Neural progenitor cell (in vitro differentiated cells): ENCODE results near the gene HOXC12. TPM values are rescaled to one million over a fixed set of nuclear protein-coding genes. Genes with fewer than 3 reads are reported as not detected.

Experiments
- DNase-seq: peaks from one replicate; pipeline ENCODE4 v3.0.0-alpha.2; 2016; ENCODE audit warnings: low spot score
- H2AFZ ChIP-seq: fragments of 200-600 bp; sonication (generic); replicated peaks from 2 replicates; pipeline ENCODE4 v1.6.1; 2016; ENCODE audit warnings: antibody characterized with exemption
- H3F3A ChIP-seq: fragments of 200-600 bp; sonication (generic); 2 replicates; pipeline ENCODE4 v1.6.1; 2016; ENCODE audit warnings: antibody characterized with exemption, low read depth
- H3K27ac ChIP-seq: fragments of 200-600 bp; sonication (generic); 2 replicates; pipeline ENCODE4 v1.5.1; 2016; ENCODE audit warnings: mild to moderate bottlenecking
- H3K27me3 ChIP-seq: fragments of 200-600 bp; sonication (generic); 2 replicates; pipeline ENCODE4 v1.6.1; 2016; ENCODE audit warnings: mild to moderate bottlenecking, moderate library complexity
- H3K36me3 ChIP-seq: fragments of 200-600 bp; sonication (generic); 2 replicates; pipeline ENCODE4 v1.5.1; 2016
- H3K4me1 ChIP-seq: fragments of 200-600 bp; sonication (generic); 2 replicates; pipeline ENCODE4 v1.6.1; 2016; ENCODE audit warnings: mixed run types
- H3K4me2 ChIP-seq: fragments of 200-600 bp; sonication (generic); 2 replicates; pipeline ENCODE4 v1.6.1; 2016
- H3K4me3 ChIP-seq: fragments of 200-600 bp; sonication (generic); 2 replicates; pipeline ENCODE4 v1.5.1; 2016
- H3K79me2 ChIP-seq: fragments of 200-600 bp; sonication (generic); 2 replicates; pipeline ENCODE4 v1.6.1; 2016; ENCODE audit warnings: low read depth
- H3K9ac ChIP-seq: fragments of 200-600 bp; sonication (generic); 2 replicates; pipeline ENCODE4 v1.6.1; 2016
- H3K9me3 ChIP-seq: fragments of 200-600 bp; sonication (generic); 2 replicates; pipeline ENCODE4 v1.5.1; 2016; ENCODE audit warnings: low read depth
- H4K20me1 ChIP-seq: fragments of 200-600 bp; sonication (generic); 2 replicates; pipeline ENCODE4 v1.6.1; 2016; ENCODE audit warnings: low read depth
- H3K27ac Mint-ChIP-seq: 3 replicates; pipeline ENCODE4 v1.8.0; 2021; ENCODE audit warnings: mixed read lengths
- H3K27me3 Mint-ChIP-seq: 2 replicates; pipeline ENCODE4 v1.8.0; 2022; ENCODE audit warnings: low read depth, mild to moderate bottlenecking, inconsistent platforms, moderate library complexity, mixed read lengths; ENCODE audit not compliant: insufficient read depth
- H3K36me3 Mint-ChIP-seq: 3 replicates; pipeline ENCODE4 v1.8.0; 2021; ENCODE audit warnings: mixed read lengths
- H3K4me1 Mint-ChIP-seq: 3 replicates; pipeline ENCODE4 v1.8.0; 2021; ENCODE audit warnings: mixed read lengths
- H3K4me3 Mint-ChIP-seq: 3 replicates; pipeline ENCODE4 v1.8.0; 2021; ENCODE audit warnings: mild to moderate bottlenecking, moderate library complexity, mixed read lengths
- H3K9me3 Mint-ChIP-seq: 3 replicates; pipeline ENCODE4 v1.8.0; 2020; ENCODE audit warnings: mixed read lengths
- CTCF ChIP-seq: fragments of 200-600 bp; sonication (generic); IDR thresholded peaks from 2 replicates; pipeline ENCODE4 v1.5.1; 2017; ENCODE audit warnings: antibody characterized with exemption, mild to moderate bottlenecking
- EZH2 ChIP-seq: fragments of 200-600 bp; sonication (generic); IDR thresholded peaks from 2 replicates; pipeline ENCODE4 v1.6.1; 2017; ENCODE audit warnings: antibody characterized with exemption, mild to moderate bottlenecking, moderate library complexity
- EZH2phosphoT487 ChIP-seq: fragments of 200-600 bp; sonication (generic); IDR thresholded peaks from 2 replicates; pipeline ENCODE4 v1.6.1; 2017; ENCODE audit warnings: antibody characterized with exemption
- total RNA-seq: library from RNA; depleted of rRNA; stranded (reverse); fragments of >200 nt; gene quantifications from 2 replicates; pipeline ENCODE4 v1.2.3, GENCODE V29; 2015; ENCODE audit warnings: low replicate concordance

The HOXC12 gene
- total RNA-seq, 1 donor from 2014 or later, result not detected

DNA sequence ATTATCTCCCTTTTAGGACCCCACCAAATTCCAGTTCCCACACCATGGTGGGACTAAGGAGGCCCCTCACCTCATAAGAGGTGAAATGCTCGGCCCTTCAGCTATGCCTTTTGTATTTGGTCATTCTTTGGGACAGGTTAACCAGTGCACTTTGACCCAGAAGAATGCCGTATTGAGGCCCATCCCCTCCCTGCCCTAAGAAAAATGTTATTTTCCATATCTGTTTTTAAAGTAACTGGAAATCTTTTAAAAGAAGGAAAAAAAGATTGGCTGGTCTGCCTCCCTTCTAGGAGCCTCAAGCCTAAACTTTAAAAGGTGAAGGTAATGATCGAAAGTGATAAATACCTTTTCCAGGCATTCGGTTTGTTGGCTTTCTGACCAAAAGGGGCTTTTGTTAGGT lies 21.8 kb upstream of the HOXC12 start:
- no peak for DNase-seq
- H3K27me3 Mint-ChIP-seq, result peaks cover 98% of the 10 kb centered on the region
- H3K79me2 ChIP-seq, result no peaks in the 10 kb centered on the region

DNA sequence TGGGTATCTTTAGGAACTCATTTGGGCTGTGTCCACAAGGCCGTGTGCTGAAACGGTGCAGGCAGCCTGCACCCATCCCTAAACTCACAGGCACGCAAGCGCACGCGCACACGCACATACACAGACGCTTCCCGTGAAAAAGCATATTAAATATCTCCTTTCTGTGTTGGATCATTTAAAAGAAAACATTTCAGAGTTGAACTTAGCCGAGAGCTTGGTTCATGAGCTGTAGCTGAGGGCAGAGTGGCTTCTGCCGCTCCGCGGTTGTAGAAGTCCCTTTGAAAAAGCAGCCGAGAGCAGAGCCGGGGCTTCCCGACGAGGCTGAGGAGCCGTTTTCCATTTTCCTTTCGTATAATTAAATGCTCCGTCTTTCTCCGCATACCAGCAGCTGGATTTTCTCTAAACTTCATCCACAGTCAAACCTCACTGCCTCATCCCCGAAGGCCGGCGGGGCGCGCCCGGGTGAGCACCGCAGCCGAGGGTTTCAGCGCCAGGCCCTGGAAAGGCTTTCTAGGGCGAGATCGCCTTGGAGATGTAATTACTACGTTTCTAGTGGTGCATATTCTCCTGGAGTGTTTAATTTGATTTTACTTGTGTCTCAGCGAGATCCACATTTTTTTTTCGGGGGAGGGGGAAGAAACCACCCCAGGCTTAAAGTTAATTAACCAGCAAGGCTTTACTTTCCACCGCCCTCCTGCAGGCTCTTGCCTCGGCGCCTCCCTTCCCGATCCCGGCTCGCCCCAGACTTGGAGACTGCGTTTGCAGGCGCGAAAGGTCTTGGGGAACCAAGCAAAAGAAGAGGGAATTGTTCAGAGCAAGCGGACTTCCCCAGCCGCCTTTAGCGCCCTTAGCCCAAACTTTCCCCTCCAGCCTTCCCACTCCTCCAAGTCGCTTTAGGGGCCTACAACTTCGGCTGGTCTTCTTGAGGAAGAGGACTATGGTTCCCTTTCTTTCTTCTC lies 19.0 kb upstream of the HOXC12 start:
- Histone ChIP-seq H3K4me2 (no peak overlapping the region), H3K4me1 (no peaks in the 10 kb centered on the region), H3K36me3 (no peaks in the 10 kb centered on the region), H3K9me3 (no peaks in the 10 kb centered on the region), H3F3A (no peaks in the 10 kb centered on the region), H4K20me1 (peaks cover 25% of the 10 kb centered on the region), H3K27ac (no peak overlapping the region), H2AFZ (no peak overlapping the region), H3K4me3 (peak overlapping the region; percentile 9), H3K9ac (no peak overlapping the region), H3K79me2 (no peaks in the 10 kb centered on the region), H3K27me3 (peaks cover 100% of the 10 kb centered on the region)
- Mint-ChIP-seq H3K4me3 (peak overlapping the region; percentile 62), H3K36me3 (no peaks in the 10 kb centered on the region), H3K4me1 (no peaks in the 10 kb centered on the region), H3K9me3 (peaks cover 16% of the 10 kb centered on the region), H3K27me3 (peaks cover 93% of the 10 kb centered on the region), H3K27ac (no peak overlapping the region)
- TF ChIP-seq EZH2, result peak; percentile 98
- TF ChIP-seq CTCF, result no peak
- TF ChIP-seq EZH2phosphoT487, result peak; percentile 96
- no peak for DNase-seq

More for the DNA sequence above, 21.8 kb upstream of the HOXC12 start:
- no peak for TF ChIP-seq EZH2phosphoT487
- TF ChIP-seq EZH2, result no peak
- no peak for TF ChIP-seq CTCF
- no peak overlapping the region for H3K27ac Mint-ChIP-seq
- Histone ChIP-seq H2AFZ (no peak overlapping the region), H3K4me3 (no peak overlapping the region), H3F3A (no peaks in the 10 kb centered on the region), H3K27ac (no peak overlapping the region), H3K9ac (no peak overlapping the region), H4K20me1 (peaks cover 27% of the 10 kb centered on the region), H3K36me3 (no peaks in the 10 kb centered on the region), H3K9me3 (no peaks in the 10 kb centered on the region), H3K27me3 (peaks cover 100% of the 10 kb centered on the region), H3K4me2 (no peak overlapping the region), H3K4me1 (no peaks in the 10 kb centered on the region)
- H3K36me3 Mint-ChIP-seq, result no peaks in the 10 kb centered on the region
- H3K9me3 Mint-ChIP-seq, result peaks cover 18% of the 10 kb centered on the region
- no peaks in the 10 kb centered on the region for H3K4me1 Mint-ChIP-seq
- no peak overlapping the region for H3K4me3 Mint-ChIP-seq

GRCh38 chr12:53937099-53937498 lies 17.6 kb upstream of the HOXC12 start:
- H3K36me3 Mint-ChIP-seq, result no peaks in the 10 kb centered on the region
- peaks cover 91% of the 10 kb centered on the region for H3K27me3 Mint-ChIP-seq
- DNase-seq, result no peak
- H3K9me3 Mint-ChIP-seq, result peaks cover 18% of the 10 kb centered on the region
- Histone ChIP-seq H3K27me3 (peaks cover 100% of the 10 kb centered on the region), H3K27ac (no peak overlapping the region), H4K20me1 (peaks cover 25% of the 10 kb centered on the region), H3K9me3 (no peaks in the 10 kb centered on the region), H2AFZ (no peak overlapping the region), H3K4me2 (no peak overlapping the region), H3K4me3 (no peak overlapping the region), H3K9ac (no peak overlapping the region), H3K79me2 (no peaks in the 10 kb centered on the region), H3K4me1 (no peaks in the 10 kb centered on the region), H3K36me3 (no peaks in the 10 kb centered on the region), H3F3A (no peaks in the 10 kb centered on the region)
- H3K4me1 Mint-ChIP-seq, result no peaks in the 10 kb centered on the region
- H3K27ac Mint-ChIP-seq, result no peak overlapping the region
- no peak for TF ChIP-seq EZH2
- TF ChIP-seq EZH2phosphoT487, result no peak
- no peak for TF ChIP-seq CTCF
- no peak overlapping the region for H3K4me3 Mint-ChIP-seq
